HEK293 (cell line): ENCODE measurements around the gene MBD1.

Experiments used
- BCL11B ChIP-seq: fragments of 450-650 bp; formaldehyde crosslinking; IDR thresholded peaks from 2 replicates; pipeline ENCODE4 v1.5.1; 2016; ENCODE audit warnings: low read depth, missing biosample characterization, missing genetic modification characterization
- GLI2 ChIP-seq: fragments of 450-650 bp; formaldehyde crosslinking; IDR thresholded peaks from 2 replicates; pipeline ENCODE4; 2017; ENCODE audit warnings: missing biosample characterization, missing genetic modification characterization, low read depth, borderline replicate concordance
- HIC1 ChIP-seq: fragments of 450-650 bp; formaldehyde crosslinking; IDR thresholded peaks from 2 replicates; pipeline ENCODE4 v1.5.1; 2016; ENCODE audit warnings: missing biosample characterization, missing genetic modification characterization
- SCRT1 ChIP-seq: fragments of 450-650 bp; formaldehyde crosslinking; IDR thresholded peaks from 2 replicates; pipeline ENCODE4 v1.5.1; 2016; ENCODE audit warnings: missing biosample characterization, missing genetic modification characterization, borderline replicate concordance
- SP3 ChIP-seq: fragments of 450-650 bp; formaldehyde crosslinking; IDR thresholded peaks from 2 replicates; pipeline ENCODE4 v1.5.1; 2016; ENCODE audit warnings: missing biosample characterization, missing genetic modification characterization
- SP7 ChIP-seq: fragments of 450-650 bp; formaldehyde crosslinking; IDR thresholded peaks from 2 replicates; pipeline ENCODE4 v1.5.1; 2016; ENCODE audit warnings: missing biosample characterization, missing genetic modification characterization
- YY1 ChIP-seq: fragments of 450-650 bp; formaldehyde crosslinking; IDR thresholded peaks from 2 replicates; pipeline ENCODE4 v1.5.1; 2018; ENCODE audit warnings: missing biosample characterization, missing genetic modification characterization
- ZBTB8A ChIP-seq: fragments of 450-650 bp; formaldehyde crosslinking; IDR thresholded peaks from 2 replicates; pipeline ENCODE4 v1.5.1; 2016; ENCODE audit warnings: missing biosample characterization, missing genetic modification characterization
- ZNF121 ChIP-seq: fragments of 450-650 bp; formaldehyde crosslinking; IDR thresholded peaks from 2 replicates; pipeline ENCODE4 v1.5.1; 2016; ENCODE audit warnings: missing biosample characterization, missing genetic modification characterization
- ZNF223 ChIP-seq: fragments of 450-650 bp; formaldehyde crosslinking; IDR thresholded peaks from 2 replicates; pipeline ENCODE4 v1.5.1; 2016; ENCODE audit warnings: missing biosample characterization, missing genetic modification characterization
- ZNF266 ChIP-seq: fragments of 450-650 bp; formaldehyde crosslinking; IDR thresholded peaks from 2 replicates; pipeline ENCODE4 v1.5.1; 2016; ENCODE audit warnings: missing biosample characterization, missing genetic modification characterization, low read depth
- ZNF404 ChIP-seq: fragments of 450-650 bp; formaldehyde crosslinking; IDR thresholded peaks from 2 replicates; pipeline ENCODE4 v1.5.1; 2017; ENCODE audit warnings: missing biosample characterization, missing genetic modification characterization
- ZNF514 ChIP-seq: fragments of 450-650 bp; formaldehyde crosslinking; IDR thresholded peaks from 2 replicates; pipeline ENCODE4 v1.5.1; 2016; ENCODE audit warnings: missing biosample characterization, missing genetic modification characterization
- ZNF521 ChIP-seq: fragments of 450-650 bp; formaldehyde crosslinking; IDR thresholded peaks from 2 replicates; pipeline ENCODE4 v1.5.1; 2017; ENCODE audit warnings: missing biosample characterization, mild to moderate bottlenecking, missing genetic modification characterization
- ZNF596 ChIP-seq: fragments of 450-650 bp; IDR thresholded peaks from 2 replicates; pipeline ENCODE4 v1.5.0; 2018; ENCODE audit warnings: missing biosample characterization, mild to moderate bottlenecking, missing genetic modification characterization, moderate library complexity
- ZNF600 ChIP-seq: fragments of 450-650 bp; formaldehyde crosslinking; IDR thresholded peaks from 2 replicates; pipeline ENCODE4 v1.5.1; 2016; ENCODE audit warnings: missing biosample characterization, missing genetic modification characterization
- ZNF621 ChIP-seq: fragments of 450-650 bp; formaldehyde crosslinking; IDR thresholded peaks from 2 replicates; pipeline ENCODE4 v1.5.1; 2017; ENCODE audit warnings: missing biosample characterization, missing genetic modification characterization
- ZNF626 ChIP-seq: fragments of 450-650 bp; sonication (Bioruptor Pico); formaldehyde crosslinking; IDR thresholded peaks from 2 replicates; pipeline ENCODE4 v1.5.1; 2018; ENCODE audit warnings: missing biosample characterization, missing genetic modification characterization, inconsistent platforms
- ZNF658 ChIP-seq: fragments of 450-650 bp; formaldehyde crosslinking; IDR thresholded peaks from 2 replicates; pipeline ENCODE4; 2016; ENCODE audit warnings: missing biosample characterization, missing genetic modification characterization
- ZSCAN23 ChIP-seq: fragments of 450-650 bp; formaldehyde crosslinking; IDR thresholded peaks from 2 replicates; pipeline ENCODE4 v1.5.1; 2016; ENCODE audit warnings: missing biosample characterization, missing genetic modification characterization
- ZXDB ChIP-seq: fragments of 450-650 bp; formaldehyde crosslinking; IDR thresholded peaks from 2 replicates; pipeline ENCODE4 v1.5.1; 2016; ENCODE audit warnings: missing biosample characterization, missing genetic modification characterization
- TF ChIP-seq, protein P1 (sequence below): fragments of 450-650 bp; formaldehyde crosslinking; IDR thresholded peaks from 2 replicates; pipeline ENCODE4 v1.5.1; 2016; ENCODE audit warnings: missing biosample characterization, missing genetic modification characterization, borderline replicate concordance
- TF ChIP-seq, protein P2 (sequence below): fragments of 450-650 bp; formaldehyde crosslinking; IDR thresholded peaks from 2 replicates; pipeline ENCODE4 v1.5.1; 2016; ENCODE audit warnings: missing biosample characterization, missing genetic modification characterization
- TF ChIP-seq, protein P3 (sequence below): fragments of 450-650 bp; formaldehyde crosslinking; IDR thresholded peaks from 2 replicates; pipeline ENCODE4 v1.5.1; 2017; ENCODE audit warnings: missing biosample characterization, missing genetic modification characterization
- TF ChIP-seq, protein P4 (sequence below): fragments of 450-650 bp; formaldehyde crosslinking; IDR thresholded peaks from 2 replicates; pipeline ENCODE4 v1.5.1; 2016; ENCODE audit warnings: missing biosample characterization, missing genetic modification characterization
- TF ChIP-seq, protein P5 (sequence below): fragments of 450-650 bp; formaldehyde crosslinking; IDR thresholded peaks from 2 replicates; pipeline ENCODE4 v1.5.1; 2017; ENCODE audit warnings: missing biosample characterization, missing genetic modification characterization
- TF ChIP-seq, protein P6 (sequence below): fragments of 450-650 bp; formaldehyde crosslinking; IDR thresholded peaks from 2 replicates; pipeline ENCODE4 v1.5.1; 2017; ENCODE audit warnings: missing biosample characterization, missing genetic modification characterization

MBD1 gene

DNA sequence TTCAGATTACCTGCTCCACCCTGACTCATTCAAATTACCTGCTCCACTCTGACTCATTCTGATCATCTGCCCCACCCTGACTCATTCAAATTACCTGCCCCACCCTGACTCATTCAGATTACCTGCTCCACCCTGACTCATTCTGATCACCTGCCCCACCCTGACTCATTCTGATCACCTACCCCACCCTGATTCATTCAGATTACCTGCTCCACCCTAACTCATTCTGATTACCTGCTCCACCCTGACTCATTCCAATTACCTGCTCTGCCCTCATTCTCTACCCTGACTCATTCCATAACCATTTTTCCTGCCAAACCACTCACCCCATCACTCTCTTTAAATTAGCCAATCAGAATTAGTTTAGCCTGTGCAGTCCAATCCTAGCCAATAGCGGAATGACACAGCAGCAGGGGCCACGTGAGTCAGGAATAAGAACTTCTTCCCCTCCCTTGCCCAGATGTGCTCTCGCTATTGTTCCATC, 41.2 kb downstream of the MBD1 start (continued):
- TF ChIP-seq, protein P1, sequence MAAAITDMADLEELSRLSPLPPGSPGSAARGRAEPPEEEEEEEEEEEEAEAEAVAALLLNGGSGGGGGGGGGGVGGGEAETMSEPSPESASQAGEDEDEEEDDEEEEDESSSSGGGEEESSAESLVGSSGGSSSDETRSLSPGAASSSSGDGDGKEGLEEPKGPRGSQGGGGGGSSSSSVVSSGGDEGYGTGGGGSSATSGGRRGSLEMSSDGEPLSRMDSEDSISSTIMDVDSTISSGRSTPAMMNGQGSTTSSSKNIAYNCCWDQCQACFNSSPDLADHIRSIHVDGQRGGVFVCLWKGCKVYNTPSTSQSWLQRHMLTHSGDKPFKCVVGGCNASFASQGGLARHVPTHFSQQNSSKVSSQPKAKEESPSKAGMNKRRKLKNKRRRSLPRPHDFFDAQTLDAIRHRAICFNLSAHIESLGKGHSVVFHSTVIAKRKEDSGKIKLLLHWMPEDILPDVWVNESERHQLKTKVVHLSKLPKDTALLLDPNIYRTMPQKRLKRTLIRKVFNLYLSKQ (tag by site-specific recombination) = no peak
- TF ChIP-seq ZNF223 (tag by site-specific recombination) = peak; percentile 94
- TF ChIP-seq ZNF621 = peak; percentile 84
- TF ChIP-seq, protein P2, sequence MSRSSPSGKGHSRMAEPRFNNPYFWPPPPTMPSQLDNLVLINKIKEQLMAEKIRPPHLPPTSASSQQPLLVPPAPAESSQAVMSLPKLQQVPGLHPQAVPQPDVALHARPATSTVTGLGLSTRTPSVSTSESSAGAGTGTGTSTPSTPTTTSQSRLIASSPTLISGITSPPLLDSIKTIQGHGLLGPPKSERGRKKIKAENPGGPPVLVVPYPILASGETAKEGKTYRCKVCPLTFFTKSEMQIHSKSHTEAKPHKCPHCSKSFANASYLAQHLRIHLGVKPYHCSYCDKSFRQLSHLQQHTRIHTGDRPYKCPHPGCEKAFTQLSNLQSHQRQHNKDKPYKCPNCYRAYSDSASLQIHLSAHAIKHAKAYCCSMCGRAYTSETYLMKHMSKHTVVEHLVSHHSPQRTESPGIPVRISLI = no peak
- TF ChIP-seq HIC1 (tag by site-specific recombination) = peak; percentile 56; the same call in 1 of the 2 replicates
- TF ChIP-seq ZXDB (tag by site-specific recombination) = no peak
- TF ChIP-seq SP7 (tag by site-specific recombination) = 0 out of 2 replicates have a peak, but pooled peaks have one; percentile 17
- no peak for TF ChIP-seq ZNF626 (tag by site-specific recombination)
- TF ChIP-seq, protein P3, sequence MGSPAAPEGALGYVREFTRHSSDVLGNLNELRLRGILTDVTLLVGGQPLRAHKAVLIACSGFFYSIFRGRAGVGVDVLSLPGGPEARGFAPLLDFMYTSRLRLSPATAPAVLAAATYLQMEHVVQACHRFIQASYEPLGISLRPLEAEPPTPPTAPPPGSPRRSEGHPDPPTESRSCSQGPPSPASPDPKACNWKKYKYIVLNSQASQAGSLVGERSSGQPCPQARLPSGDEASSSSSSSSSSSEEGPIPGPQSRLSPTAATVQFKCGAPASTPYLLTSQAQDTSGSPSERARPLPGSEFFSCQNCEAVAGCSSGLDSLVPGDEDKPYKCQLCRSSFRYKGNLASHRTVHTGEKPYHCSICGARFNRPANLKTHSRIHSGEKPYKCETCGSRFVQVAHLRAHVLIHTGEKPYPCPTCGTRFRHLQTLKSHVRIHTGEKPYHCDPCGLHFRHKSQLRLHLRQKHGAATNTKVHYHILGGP (tag by site-specific recombination) = no peak; the same call in 1 of the 2 replicates
- TF ChIP-seq BCL11B (tag by site-specific recombination) = no peak
- TF ChIP-seq ZBTB8A (tag by site-specific recombination) = no peak
- no peak for TF ChIP-seq ZNF404
- TF ChIP-seq GLI2 (tag by site-specific recombination) = no peak
- TF ChIP-seq ZSCAN23 = no peak
- TF ChIP-seq, protein P4, sequence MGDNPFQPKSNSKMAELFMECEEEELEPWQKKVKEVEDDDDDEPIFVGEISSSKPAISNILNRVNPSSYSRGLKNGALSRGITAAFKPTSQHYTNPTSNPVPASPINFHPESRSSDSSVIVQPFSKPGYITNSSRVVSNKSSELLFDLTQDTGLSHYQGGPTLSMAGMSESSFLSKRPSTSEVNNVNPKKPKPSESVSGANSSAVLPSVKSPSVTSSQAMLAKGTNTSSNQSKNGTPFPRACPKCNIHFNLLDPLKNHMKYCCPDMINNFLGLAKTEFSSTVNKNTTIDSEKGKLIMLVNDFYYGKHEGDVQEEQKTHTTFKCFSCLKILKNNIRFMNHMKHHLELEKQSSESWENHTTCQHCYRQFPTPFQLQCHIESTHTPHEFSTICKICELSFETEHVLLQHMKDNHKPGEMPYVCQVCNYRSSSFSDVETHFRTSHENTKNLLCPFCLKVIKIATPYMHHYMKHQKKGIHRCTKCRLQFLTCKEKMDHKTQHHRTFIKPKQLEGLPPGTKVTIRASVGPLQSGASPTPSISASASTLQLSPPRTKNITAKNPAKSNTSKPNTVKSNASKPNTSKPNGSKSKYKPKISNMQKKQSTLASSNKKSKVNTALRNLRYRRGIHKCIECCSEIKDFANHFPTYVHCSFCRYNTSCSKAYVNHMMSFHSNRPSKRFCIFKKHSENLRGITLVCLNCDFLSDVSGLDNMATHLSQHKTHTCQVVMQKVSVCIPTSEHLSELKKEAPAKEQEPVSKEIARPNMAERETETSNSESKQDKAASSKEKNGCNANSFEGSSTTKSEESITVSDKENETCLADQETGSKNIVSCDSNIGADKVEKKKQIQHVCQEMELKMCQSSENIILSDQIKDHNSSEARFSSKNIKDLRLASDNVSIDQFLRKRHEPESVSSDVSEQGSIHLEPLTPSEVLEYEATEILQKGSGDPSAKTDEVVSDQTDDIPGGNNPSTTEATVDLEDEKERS (tag by site-specific recombination) = peak; percentile 76; the same call in 1 of the 2 replicates
- no peak for TF ChIP-seq ZNF266 (tag by site-specific recombination)
- no peak for TF ChIP-seq ZNF121 (tag by site-specific recombination)
- peak; percentile 57 for TF ChIP-seq SP3 (tag by site-specific recombination)
- no peak for TF ChIP-seq ZNF514 (tag by site-specific recombination)
- TF ChIP-seq, protein P5, sequence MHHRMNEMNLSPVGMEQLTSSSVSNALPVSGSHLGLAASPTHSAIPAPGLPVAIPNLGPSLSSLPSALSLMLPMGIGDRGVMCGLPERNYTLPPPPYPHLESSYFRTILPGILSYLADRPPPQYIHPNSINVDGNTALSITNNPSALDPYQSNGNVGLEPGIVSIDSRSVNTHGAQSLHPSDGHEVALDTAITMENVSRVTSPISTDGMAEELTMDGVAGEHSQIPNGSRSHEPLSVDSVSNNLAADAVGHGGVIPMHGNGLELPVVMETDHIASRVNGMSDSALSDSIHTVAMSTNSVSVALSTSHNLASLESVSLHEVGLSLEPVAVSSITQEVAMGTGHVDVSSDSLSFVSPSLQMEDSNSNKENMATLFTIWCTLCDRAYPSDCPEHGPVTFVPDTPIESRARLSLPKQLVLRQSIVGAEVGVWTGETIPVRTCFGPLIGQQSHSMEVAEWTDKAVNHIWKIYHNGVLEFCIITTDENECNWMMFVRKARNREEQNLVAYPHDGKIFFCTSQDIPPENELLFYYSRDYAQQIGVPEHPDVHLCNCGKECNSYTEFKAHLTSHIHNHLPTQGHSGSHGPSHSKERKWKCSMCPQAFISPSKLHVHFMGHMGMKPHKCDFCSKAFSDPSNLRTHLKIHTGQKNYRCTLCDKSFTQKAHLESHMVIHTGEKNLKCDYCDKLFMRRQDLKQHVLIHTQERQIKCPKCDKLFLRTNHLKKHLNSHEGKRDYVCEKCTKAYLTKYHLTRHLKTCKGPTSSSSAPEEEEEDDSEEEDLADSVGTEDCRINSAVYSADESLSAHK (tag by site-specific recombination) = no peak
- no peak for TF ChIP-seq YY1 (tag by site-specific recombination)
- no peak for TF ChIP-seq SCRT1
- peak; percentile 51; the same call in 1 of the 2 replicates for TF ChIP-seq ZNF658 (tag by site-specific recombination)
- TF ChIP-seq, protein P6, sequence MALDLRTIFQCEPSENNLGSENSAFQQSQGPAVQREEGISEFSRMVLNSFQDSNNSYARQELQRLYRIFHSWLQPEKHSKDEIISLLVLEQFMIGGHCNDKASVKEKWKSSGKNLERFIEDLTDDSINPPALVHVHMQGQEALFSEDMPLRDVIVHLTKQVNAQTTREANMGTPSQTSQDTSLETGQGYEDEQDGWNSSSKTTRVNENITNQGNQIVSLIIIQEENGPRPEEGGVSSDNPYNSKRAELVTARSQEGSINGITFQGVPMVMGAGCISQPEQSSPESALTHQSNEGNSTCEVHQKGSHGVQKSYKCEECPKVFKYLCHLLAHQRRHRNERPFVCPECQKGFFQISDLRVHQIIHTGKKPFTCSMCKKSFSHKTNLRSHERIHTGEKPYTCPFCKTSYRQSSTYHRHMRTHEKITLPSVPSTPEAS (tag by site-specific recombination) = no peak
- TF ChIP-seq ZNF521 (tag by site-specific recombination) = no peak
- no peak for TF ChIP-seq ZNF596 (tag by site-specific recombination)
- no peak for TF ChIP-seq ZNF600 (tag by site-specific recombination)
- TF ChIP-seq, all 188 proteins: peak for 17
